ENCODE data around the gene ZNF83. TPM values are rescaled to one million over a fixed set of nuclear protein-coding genes. Genes with fewer than 3 reads are reported as not detected.

The ZNF83 gene
- total RNA-seq, 1 donor from 2014 or later: 43.7 TPM

GRCh38 chr19:52673014-52673413 lies 34.9 kb upstream of the ZNF83 start:
- no peak overlapping the region for H3K4me3 ChIP-seq
- H3K36me3 ChIP-seq: no peaks in the 10 kb centered on the region
- H3K9me3 ChIP-seq: no peaks in the 10 kb centered on the region
- H3K27ac ChIP-seq: no peak overlapping the region
- no peak for ATAC-seq
- TF ChIP-seq CTCF (IDR thresholded peaks at IDR 0.05): no peak
- intact Hi-C loops (cut with DNase I): no loop called here
- H3K27me3 ChIP-seq: no peaks in the 10 kb centered on the region
- DNase-seq: no peak
- H3K4me1 ChIP-seq: no peaks in the 10 kb centered on the region

- no peaks in the 10 kb centered on the region for H3K36me3 ChIP-seq
- no peak for DNase-seq
Measured at GRCh38 chr19:52670046-52670445, 31.9 kb upstream of the ZNF83 start.

GRCh38 chr19:52669586-52669985 lies 31.4 kb upstream of the ZNF83 start:
- Histone ChIP-seq H3K27ac (no peak overlapping the region), H3K36me3 (no peaks in the 10 kb centered on the region), H3K9me3 (no peaks in the 10 kb centered on the region), H3K27me3 (no peaks in the 10 kb centered on the region), H3K4me1 (no peaks in the 10 kb centered on the region), H3K4me3 (no peak overlapping the region)
- no peak for DNase-seq
- intact Hi-C loops (cut with DNase I): no loop called here
- no peak for TF ChIP-seq CTCF (IDR thresholded peaks at IDR 0.05)
- ATAC-seq: no peak

More at GRCh38 chr19:52670046-52670445, 31.9 kb upstream of the ZNF83 start:
- no peaks in the 10 kb centered on the region for H3K27me3 ChIP-seq
- no peaks in the 10 kb centered on the region for H3K9me3 ChIP-seq
- no peak for ATAC-seq
- no peak overlapping the region for H3K27ac ChIP-seq
- intact Hi-C loops (cut with DNase I): no loop called here
- no peak overlapping the region for H3K4me3 ChIP-seq
- no peaks in the 10 kb centered on the region for H3K4me1 ChIP-seq
- no peak for TF ChIP-seq CTCF (IDR thresholded peaks at IDR 0.05)

- H3K27ac ChIP-seq: no peak overlapping the region
- H3K4me1 ChIP-seq: no peaks in the 10 kb centered on the region
- ATAC-seq (no peak), DNase-seq (no peak)
- intact Hi-C loops (cut with DNase I): no loop called here
- H3K4me3 ChIP-seq: no peak overlapping the region
- TF ChIP-seq CTCF (IDR thresholded peaks at IDR 0.05): no peak
- H3K36me3 ChIP-seq: no peaks in the 10 kb centered on the region
- no peaks in the 10 kb centered on the region for H3K27me3 ChIP-seq
- no peaks in the 10 kb centered on the region for H3K9me3 ChIP-seq
Measured at GRCh38 chr19:52667972-52668371, 29.8 kb upstream of the ZNF83 start.

GRCh38 chr19:52666506-52666905 lies 28.4 kb upstream of the ZNF83 start:
- no peak for ATAC-seq
- no peaks in the 10 kb centered on the region for H3K4me1 ChIP-seq

More at GRCh38 chr19:52666506-52666905, 28.4 kb upstream of the ZNF83 start:
- no peak overlapping the region for H3K27ac ChIP-seq
- TF ChIP-seq CTCF (IDR thresholded peaks at IDR 0.05): no peak
- no peaks in the 10 kb centered on the region for H3K36me3 ChIP-seq
- intact Hi-C loops (cut with DNase I): no loop called here
- no peak overlapping the region for H3K4me3 ChIP-seq
- no peak for DNase-seq
- H3K9me3 ChIP-seq: no peaks in the 10 kb centered on the region
- no peaks in the 10 kb centered on the region for H3K27me3 ChIP-seq

All from upper lobe of right lung (tissue), 1 donor.